ENCODE data around the gene CAND2. TPM values are rescaled to one million over a fixed set of nuclear protein-coding genes. Genes with fewer than 3 reads are reported as not detected.

Gene CAND2
- total RNA-seq, 1 donor from 2014 or later, result 76.2 TPM

DNA sequence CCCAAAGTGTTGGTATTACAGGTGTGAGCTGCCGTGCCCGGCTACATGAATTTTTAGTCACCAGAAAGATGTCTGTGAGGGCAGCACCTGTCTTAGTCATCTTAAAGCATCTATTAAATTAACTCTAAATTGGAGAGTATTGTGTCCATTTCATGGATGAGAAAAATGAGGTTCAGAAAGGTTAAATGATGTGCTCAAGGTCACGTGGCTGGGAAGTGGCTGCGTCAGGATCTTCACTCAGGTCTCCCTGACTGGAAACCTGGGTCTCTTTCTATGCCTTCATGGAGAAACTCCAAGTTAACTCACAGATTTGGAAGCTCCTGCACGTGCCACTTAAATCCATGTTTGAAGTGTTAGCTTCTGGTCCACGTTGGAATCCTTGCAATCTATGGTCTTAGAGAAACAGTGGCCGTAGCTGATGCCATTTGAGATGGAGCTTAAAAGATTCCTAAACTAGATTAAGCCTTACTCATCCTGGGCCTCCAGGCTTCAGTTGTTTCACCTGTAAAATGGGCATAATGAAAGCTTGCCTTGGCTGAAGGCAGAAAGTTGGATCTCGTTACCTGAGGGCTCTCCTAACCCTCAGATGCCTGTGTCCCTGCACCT, 32.2 kb upstream of the CAND2 start:
- no peaks in the 10 kb centered on the region for H3K9me3 ChIP-seq (replicated peaks)
- TF ChIP-seq, protein P1, sequence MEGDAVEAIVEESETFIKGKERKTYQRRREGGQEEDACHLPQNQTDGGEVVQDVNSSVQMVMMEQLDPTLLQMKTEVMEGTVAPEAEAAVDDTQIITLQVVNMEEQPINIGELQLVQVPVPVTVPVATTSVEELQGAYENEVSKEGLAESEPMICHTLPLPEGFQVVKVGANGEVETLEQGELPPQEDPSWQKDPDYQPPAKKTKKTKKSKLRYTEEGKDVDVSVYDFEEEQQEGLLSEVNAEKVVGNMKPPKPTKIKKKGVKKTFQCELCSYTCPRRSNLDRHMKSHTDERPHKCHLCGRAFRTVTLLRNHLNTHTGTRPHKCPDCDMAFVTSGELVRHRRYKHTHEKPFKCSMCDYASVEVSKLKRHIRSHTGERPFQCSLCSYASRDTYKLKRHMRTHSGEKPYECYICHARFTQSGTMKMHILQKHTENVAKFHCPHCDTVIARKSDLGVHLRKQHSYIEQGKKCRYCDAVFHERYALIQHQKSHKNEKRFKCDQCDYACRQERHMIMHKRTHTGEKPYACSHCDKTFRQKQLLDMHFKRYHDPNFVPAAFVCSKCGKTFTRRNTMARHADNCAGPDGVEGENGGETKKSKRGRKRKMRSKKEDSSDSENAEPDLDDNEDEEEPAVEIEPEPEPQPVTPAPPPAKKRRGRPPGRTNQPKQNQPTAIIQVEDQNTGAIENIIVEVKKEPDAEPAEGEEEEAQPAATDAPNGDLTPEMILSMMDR (IDR thresholded peaks at IDR 0.05; ENCODE audit: borderline replicate concordance), result no peak
- DNase-seq, result no peak
- no peaks in the 10 kb centered on the region for H3K36me3 ChIP-seq
- no peak overlapping the region for H3K27ac ChIP-seq (replicated peaks)
- H3K4me3 ChIP-seq, result no peak overlapping the region
- peaks cover 15% of the 10 kb centered on the region for H3K4me1 ChIP-seq
- intact Hi-C loops (cut with micrococcal nuclease), result no loop called here
- H3K27me3 ChIP-seq (ENCODE audit: low read depth), result no peaks in the 10 kb centered on the region

DNA sequence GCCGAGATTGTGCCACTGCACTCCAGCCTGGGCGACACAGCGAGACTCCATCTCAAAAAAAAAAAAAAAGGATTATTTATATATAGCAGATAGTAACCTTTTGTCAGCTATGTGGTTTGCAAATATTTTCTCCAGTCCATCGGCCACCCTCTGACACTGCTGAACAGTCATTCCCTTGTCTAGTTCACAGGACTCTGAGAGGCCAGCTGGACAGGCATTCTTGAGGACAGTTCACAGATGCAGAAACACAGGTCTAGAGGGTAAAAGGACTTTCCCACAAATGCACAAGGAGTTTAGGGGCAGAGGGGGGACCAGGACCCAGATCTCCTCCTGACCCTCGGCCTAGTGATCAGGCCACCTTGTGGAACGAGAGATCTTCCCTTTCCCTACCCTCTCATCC, 29.9 kb upstream of the CAND2 start:
- no peaks in the 10 kb centered on the region for H3K36me3 ChIP-seq
- no peaks in the 10 kb centered on the region for H3K9me3 ChIP-seq (replicated peaks)
- H3K4me1 ChIP-seq, result peaks cover 8% of the 10 kb centered on the region
- no peak for DNase-seq
- TF ChIP-seq, protein P1 (IDR thresholded peaks at IDR 0.05; ENCODE audit: borderline replicate concordance), result no peak
- no peaks in the 10 kb centered on the region for H3K27me3 ChIP-seq (ENCODE audit: low read depth)
- intact Hi-C loops (cut with micrococcal nuclease), result no loop called here
- H3K27ac ChIP-seq (replicated peaks), result no peak overlapping the region
- H3K4me3 ChIP-seq, result no peak overlapping the region

DNA sequence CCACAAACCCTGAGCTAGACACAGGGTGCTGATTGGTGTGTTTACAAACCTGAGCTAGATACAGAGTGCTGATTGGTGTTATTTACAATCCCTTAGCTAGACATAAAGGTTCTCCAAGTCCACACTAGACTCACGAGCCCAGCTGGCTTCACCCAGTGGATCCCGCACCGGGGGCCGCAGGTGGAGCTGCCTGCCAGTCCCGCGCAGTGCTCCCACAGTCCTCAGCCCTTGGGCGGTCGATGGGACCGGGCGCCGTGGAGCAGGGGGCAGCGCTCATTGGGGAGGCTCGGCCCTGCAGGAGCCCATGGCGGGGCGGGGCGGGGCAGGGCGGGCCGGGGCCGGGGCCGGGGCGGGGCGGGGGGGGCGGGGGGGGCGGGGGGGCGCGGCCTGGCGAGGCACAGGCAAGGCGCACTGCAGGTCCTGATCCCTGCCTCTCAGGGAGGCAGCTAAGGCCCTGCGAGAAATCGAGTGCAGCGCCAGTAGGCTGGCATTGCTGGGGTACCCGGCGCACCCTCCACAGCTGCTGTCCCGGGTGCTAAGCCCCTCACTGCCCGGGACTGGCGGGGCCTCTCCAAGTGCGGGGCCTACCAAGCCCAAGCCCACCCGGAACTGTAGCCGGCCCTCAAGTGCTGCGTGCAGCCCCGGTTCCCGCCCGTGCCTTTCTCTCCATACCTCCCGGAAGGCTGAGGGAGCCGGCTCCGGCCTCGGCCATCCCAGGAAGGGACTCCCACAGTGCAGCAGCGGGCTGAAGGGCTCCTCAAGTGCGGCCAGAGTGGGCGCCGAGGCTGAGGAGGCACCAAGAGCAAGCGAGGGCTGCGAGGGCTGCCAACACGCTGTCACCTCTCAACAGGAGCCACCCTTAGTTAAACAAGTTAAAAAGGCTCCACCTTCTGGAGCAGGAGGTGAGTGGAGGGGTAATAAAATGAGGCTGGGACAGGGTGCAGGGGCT, 27.6 kb upstream of the CAND2 start:
- H3K27ac ChIP-seq (replicated peaks), result no peak overlapping the region
- no peaks in the 10 kb centered on the region for H3K9me3 ChIP-seq (replicated peaks)
- TF ChIP-seq, protein P1 (IDR thresholded peaks at IDR 0.05; ENCODE audit: borderline replicate concordance), result peak; percentile 19
- H3K4me1 ChIP-seq, result no peaks in the 10 kb centered on the region
- intact Hi-C loops (cut with micrococcal nuclease), result no loop called here
- H3K4me3 ChIP-seq, result no peak overlapping the region
- DNase-seq, result no peak
- no peaks in the 10 kb centered on the region for H3K36me3 ChIP-seq
- H3K27me3 ChIP-seq (ENCODE audit: low read depth), result no peaks in the 10 kb centered on the region

DNA sequence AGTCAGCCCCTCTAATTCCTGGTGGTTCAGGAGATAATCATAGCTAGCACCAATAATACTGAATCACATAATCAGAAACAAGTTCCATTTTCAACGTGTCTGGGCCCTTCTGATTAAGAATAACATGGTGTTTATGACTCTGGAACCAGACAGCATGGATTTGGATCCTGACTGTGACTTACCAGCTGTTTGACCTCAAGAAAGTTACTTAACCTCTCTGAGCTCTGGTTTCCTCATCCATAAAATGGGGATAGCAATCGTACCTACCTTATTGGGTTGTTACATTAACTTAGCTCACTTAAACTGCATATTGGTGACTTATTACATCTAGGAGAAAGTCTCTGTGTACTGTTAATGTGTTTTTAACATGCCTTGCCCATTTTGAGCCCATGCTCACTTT, 26.7 kb upstream of the CAND2 start:
- Histone ChIP-seq H3K27me3 (ENCODE audit: low read depth) (no peaks in the 10 kb centered on the region), H3K4me1 (no peaks in the 10 kb centered on the region), H3K27ac (replicated peaks) (no peak overlapping the region), H3K4me3 (no peak overlapping the region), H3K36me3 (no peaks in the 10 kb centered on the region), H3K9me3 (replicated peaks) (no peaks in the 10 kb centered on the region)
- TF ChIP-seq, protein P1 (IDR thresholded peaks at IDR 0.05; ENCODE audit: borderline replicate concordance), result no peak
- intact Hi-C loops (cut with micrococcal nuclease), result no loop called here
- no peak for DNase-seq

DNA sequence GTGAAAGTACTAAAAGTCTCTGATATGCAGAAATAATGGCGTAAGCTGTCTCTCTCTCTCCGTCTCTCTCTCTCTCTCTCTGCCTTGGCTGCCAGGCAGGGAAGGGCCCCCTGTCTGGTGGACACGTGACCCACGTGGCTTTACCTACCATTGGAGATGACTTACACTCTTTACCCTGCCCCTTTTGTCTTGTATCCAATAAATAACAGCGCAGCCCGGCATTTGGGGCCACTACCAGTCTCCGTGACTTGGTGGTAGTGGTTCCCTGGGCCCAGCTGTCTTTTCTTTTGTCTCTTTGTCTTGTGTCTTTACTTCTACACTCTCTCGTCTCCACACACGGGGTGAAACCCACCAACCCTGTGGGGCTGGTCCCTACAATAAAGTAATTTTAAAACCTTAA, 25.2 kb upstream of the CAND2 start:
- Histone ChIP-seq H3K9me3 (replicated peaks) (no peaks in the 10 kb centered on the region), H3K4me3 (no peak overlapping the region), H3K4me1 (no peaks in the 10 kb centered on the region), H3K27me3 (ENCODE audit: low read depth) (no peaks in the 10 kb centered on the region), H3K36me3 (no peaks in the 10 kb centered on the region), H3K27ac (replicated peaks) (no peak overlapping the region)
- TF ChIP-seq, protein P1 (IDR thresholded peaks at IDR 0.05; ENCODE audit: borderline replicate concordance), result no peak
- intact Hi-C loops (cut with micrococcal nuclease), result no loop called here
- DNase-seq, result no peak

Data from left ventricle myocardium inferior (tissue), 1 donor.